Measurements from ENCODE around the gene NAPSA. TPM values are rescaled to one million over a fixed set of nuclear protein-coding genes. Genes with fewer than 3 reads are reported as not detected.

Gene NAPSA
- total and polyA plus RNA-seq, 2 of the 8 experiments (the other 6 are each of a cell fraction or from before 2014, with no cell fraction given) = 0.71 to 0.73 TPM

DNA sequence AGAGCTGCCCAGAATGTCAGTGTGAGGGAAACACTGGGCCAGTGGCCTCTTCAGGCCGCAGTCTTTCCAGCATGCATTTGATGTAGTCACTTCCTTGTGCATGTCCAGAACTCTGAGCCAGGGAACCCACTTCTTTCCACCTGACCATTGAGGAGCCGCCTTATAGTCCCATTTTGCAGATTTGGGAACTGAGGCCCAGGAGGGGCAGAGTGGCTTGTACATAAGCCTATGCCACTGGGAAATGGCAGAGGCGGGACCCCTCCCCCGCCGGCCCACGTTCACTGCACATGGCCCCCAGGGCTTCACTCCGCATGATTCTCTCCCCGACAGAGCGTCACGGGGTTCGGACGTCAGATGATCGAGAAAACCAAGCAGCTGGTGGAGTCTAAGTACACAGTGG is 47.7 kb upstream of the NAPSA start:
- no peak overlapping the region for H4K91ac ChIP-seq (replicated peaks; ENCODE audit: insufficient read length, low read length)
- H3K4me3 ChIP-seq (ENCODE audit: extremely low read depth in 1 of 4, insufficient read depth in 2 of 4, low read depth in 3 of 4, low read length in 4 of 4) = no peak overlapping the region
- TF ChIP-seq KDM1A (IDR thresholded peaks at IDR 0.05; ENCODE audit: borderline replicate concordance, low read length) = no peak
- TF ChIP-seq TAF1 (IDR thresholded peaks at IDR 0.05; ENCODE audit: low read depth, low read length) = no peak
- TF ChIP-seq, protein P1, sequence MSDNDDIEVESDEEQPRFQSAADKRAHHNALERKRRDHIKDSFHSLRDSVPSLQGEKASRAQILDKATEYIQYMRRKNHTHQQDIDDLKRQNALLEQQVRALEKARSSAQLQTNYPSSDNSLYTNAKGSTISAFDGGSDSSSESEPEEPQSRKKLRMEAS (IDR thresholded peaks at IDR 0.05) = no peak
- TF ChIP-seq CBX8 (IDR thresholded peaks at IDR 0.05; ENCODE audit: borderline replicate concordance, low read depth, low read length) = no peak
- H3K4ac ChIP-seq (replicated peaks; ENCODE audit: insufficient read length, low read depth, low read length) = no peak overlapping the region
- H3K79me1 ChIP-seq (ENCODE audit: low read depth, low read length) = no peaks in the 10 kb centered on the region
- CTCF ChIA-PET (ENCODE audit: partially characterized antibody) = interaction anchor here (1.2 to 1.3 kb wide), 2 partner anchors 23 to 50 kb away, joined by 3 to 5 read pairs; no protein-coding TSS in a partner anchor
- H3K56ac ChIP-seq (replicated peaks; ENCODE audit: insufficient read length, low read depth, low read length) = no peak overlapping the region
- DNase-seq (ENCODE audit: low read depth in 1 of 2, low spot score in 2 of 2) (no peak), FAIRE-seq (no peak)
- H3K27ac ChIP-seq (ENCODE audit: low read depth, low read length) = no peak overlapping the region
- H4K5ac ChIP-seq (ENCODE audit: insufficient read length, low read depth, low read length) = no peak overlapping the region
- no peaks in the 10 kb centered on the region for H3K9me3 ChIP-seq (ENCODE audit: insufficient read depth in 2 of 2, low read depth in 1 of 2, low read length in 1 of 2)
- no peak overlapping the region for H4K8ac ChIP-seq (ENCODE audit: extremely low read depth, insufficient read depth, low read length)
- peaks cover 0 to 11% of the 10 kb centered on the region in 2 experiments for H4K20me1 ChIP-seq (replicated peaks in 1 of 2; ENCODE audit: control insufficient read depth in 1 of 2, insufficient read depth in 2 of 2, low read length in 2 of 2)
- no peak overlapping the region for H3K18ac ChIP-seq (ENCODE audit: extremely low read depth, low read length)
- no peak overlapping the region for H3K9ac ChIP-seq (replicated peaks in 1 of 4; ENCODE audit: extremely low read depth in 1 of 4, low read depth in 3 of 4, low read length in 3 of 4)
- no peak overlapping the region for H2BK12ac ChIP-seq (ENCODE audit: low read depth, low read length)
- no peak overlapping the region for H2BK15ac ChIP-seq (ENCODE audit: low read length)
- peaks cover 0 to 6% (median 1%) of the 10 kb centered on the region in 4 experiments; a peak in 5 of 7 replicates for H3K4me1 ChIP-seq (replicated peaks in 1 of 4; ENCODE audit: control insufficient read depth in 3 of 4, insufficient read depth in 4 of 4, low read length in 3 of 4)
- H2AK5ac ChIP-seq (ENCODE audit: low read depth, low read length) = no peak overlapping the region
- no peaks in the 10 kb centered on the region for H3K79me2 ChIP-seq (ENCODE audit: control insufficient read depth in 1 of 2, insufficient read depth in 2 of 2, low read length in 2 of 2)
- no peak overlapping the region for H3K23ac ChIP-seq (ENCODE audit: insufficient read length)
- no peak overlapping the region for H2BK5ac ChIP-seq (ENCODE audit: low read depth, low read length)
- H3K36me3 ChIP-seq (ENCODE audit: control insufficient read depth in 2 of 4, insufficient read depth in 4 of 4, low read length in 3 of 4) = peaks cover 15 to 26% (median 16%) of the 10 kb centered on the region in 4 experiments; a peak in 7 of 8 replicates
- H2BK120ac ChIP-seq (replicated peaks; ENCODE audit: low read depth, low read length) = no peak overlapping the region
- 95% methylated on average over 13 of the region's 13 CpGs; no CpG with 5 or more reads in 1 of the 2 experiments for WGBS, 2 experiments (ENCODE audit: extremely low coverage in 1 of 2, insufficient coverage in 1 of 2, insufficient read length in 1 of 2, insufficient replicate concordance in 2 of 2, low coverage in 1 of 2, low lambda C conversion rate in 2 of 2, missing lambda C conversion rate in 1 of 2)
- POLR2A ChIA-PET (ENCODE audit: partially characterized antibody) = interaction anchor here (1.3 kb wide), 1 partner anchor 29 kb away, joined by 4 read pairs; no protein-coding TSS in a partner anchor
- H3K27me3 ChIP-seq (replicated peaks in 1 of 4; ENCODE audit: control insufficient read depth in 3 of 4, extremely low read depth in 1 of 4, insufficient read depth in 3 of 4, low read length in 3 of 4) = no peaks in the 10 kb centered on the region
- no peak overlapping the region for H2BK20ac ChIP-seq (ENCODE audit: low read length)
- H2AFZ ChIP-seq (ENCODE audit: low read length) = no peak overlapping the region
- H3K14ac ChIP-seq (ENCODE audit: insufficient read length) = no peak overlapping the region
- H3K4me2 ChIP-seq (ENCODE audit: insufficient read depth in 1 of 2, low read depth in 2 of 2, low read length in 2 of 2) = no peak overlapping the region
- no peaks in the 10 kb centered on the region for H3K23me2 ChIP-seq (ENCODE audit: low read depth, low read length)

All from H1 (cell line).